ENCODE results near the gene C22orf39. TPM values are rescaled to one million over a fixed set of nuclear protein-coding genes. Genes with fewer than 3 reads are reported as not detected.

Gene C22orf39
- total and polyA plus RNA-seq, 4 donors, result 11.3 to 22.4 (median 13.5) TPM

DNA sequence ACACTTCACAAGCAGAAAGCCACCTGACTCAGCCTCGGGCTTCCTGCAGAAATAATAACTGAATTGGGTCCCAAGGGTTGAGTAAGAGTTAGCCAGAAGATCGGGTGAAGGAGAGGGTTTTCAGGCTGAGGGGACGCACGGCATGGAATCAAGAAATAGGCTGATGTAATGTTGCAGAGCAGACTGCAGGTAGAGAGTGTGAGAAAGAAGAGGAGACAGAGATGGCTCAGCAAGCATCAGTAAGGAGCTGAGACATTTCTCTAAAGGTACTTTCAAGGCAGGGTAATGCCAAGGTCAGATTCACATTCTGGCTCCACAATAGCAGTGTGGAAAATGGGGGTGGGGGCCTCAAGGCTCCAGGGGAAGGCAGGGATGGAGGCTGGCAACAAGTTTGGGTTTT is 34.6 kb downstream of the C22orf39 start:
- WGBS, result 91% methylated on average over 4 of the region's 4 CpGs
- TF ChIP-seq HNF4A (conservative IDR thresholded peaks at IDR 0.05), result no peak
- no peak for TF ChIP-seq HNF4G (IDR thresholded peaks at IDR 0.05)
- TF ChIP-seq FOXA1 (IDR thresholded peaks at IDR 0.05), result no peak
- no peak for TF ChIP-seq RXRA (IDR thresholded peaks at IDR 0.05)
- no peak for TF ChIP-seq GABPA (IDR thresholded peaks at IDR 0.05 in 1 of 2, conservative IDR thresholded peaks at IDR 0.05 in 1 of 2)
- no peak for TF ChIP-seq SP1 (IDR thresholded peaks at IDR 0.05)
- TF ChIP-seq FOXA2 (IDR thresholded peaks at IDR 0.05), result no peak
- no peak for TF ChIP-seq EGR1 (IDR thresholded peaks at IDR 0.05; ENCODE audit: low read depth in 2 of 2)
- TF ChIP-seq, protein P1, sequence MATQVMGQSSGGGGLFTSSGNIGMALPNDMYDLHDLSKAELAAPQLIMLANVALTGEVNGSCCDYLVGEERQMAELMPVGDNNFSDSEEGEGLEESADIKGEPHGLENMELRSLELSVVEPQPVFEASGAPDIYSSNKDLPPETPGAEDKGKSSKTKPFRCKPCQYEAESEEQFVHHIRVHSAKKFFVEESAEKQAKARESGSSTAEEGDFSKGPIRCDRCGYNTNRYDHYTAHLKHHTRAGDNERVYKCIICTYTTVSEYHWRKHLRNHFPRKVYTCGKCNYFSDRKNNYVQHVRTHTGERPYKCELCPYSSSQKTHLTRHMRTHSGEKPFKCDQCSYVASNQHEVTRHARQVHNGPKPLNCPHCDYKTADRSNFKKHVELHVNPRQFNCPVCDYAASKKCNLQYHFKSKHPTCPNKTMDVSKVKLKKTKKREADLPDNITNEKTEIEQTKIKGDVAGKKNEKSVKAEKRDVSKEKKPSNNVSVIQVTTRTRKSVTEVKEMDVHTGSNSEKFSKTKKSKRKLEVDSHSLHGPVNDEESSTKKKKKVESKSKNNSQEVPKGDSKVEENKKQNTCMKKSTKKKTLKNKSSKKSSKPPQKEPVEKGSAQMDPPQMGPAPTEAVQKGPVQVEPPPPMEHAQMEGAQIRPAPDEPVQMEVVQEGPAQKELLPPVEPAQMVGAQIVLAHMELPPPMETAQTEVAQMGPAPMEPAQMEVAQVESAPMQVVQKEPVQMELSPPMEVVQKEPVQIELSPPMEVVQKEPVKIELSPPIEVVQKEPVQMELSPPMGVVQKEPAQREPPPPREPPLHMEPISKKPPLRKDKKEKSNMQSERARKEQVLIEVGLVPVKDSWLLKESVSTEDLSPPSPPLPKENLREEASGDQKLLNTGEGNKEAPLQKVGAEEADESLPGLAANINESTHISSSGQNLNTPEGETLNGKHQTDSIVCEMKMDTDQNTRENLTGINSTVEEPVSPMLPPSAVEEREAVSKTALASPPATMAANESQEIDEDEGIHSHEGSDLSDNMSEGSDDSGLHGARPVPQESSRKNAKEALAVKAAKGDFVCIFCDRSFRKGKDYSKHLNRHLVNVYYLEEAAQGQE (IDR thresholded peaks at IDR 0.05), result no peak
- TF ChIP-seq YY1 (IDR thresholded peaks at IDR 0.05), result no peak
- no peak for TF ChIP-seq JUND (IDR thresholded peaks at IDR 0.05)
- TF ChIP-seq, protein P2, sequence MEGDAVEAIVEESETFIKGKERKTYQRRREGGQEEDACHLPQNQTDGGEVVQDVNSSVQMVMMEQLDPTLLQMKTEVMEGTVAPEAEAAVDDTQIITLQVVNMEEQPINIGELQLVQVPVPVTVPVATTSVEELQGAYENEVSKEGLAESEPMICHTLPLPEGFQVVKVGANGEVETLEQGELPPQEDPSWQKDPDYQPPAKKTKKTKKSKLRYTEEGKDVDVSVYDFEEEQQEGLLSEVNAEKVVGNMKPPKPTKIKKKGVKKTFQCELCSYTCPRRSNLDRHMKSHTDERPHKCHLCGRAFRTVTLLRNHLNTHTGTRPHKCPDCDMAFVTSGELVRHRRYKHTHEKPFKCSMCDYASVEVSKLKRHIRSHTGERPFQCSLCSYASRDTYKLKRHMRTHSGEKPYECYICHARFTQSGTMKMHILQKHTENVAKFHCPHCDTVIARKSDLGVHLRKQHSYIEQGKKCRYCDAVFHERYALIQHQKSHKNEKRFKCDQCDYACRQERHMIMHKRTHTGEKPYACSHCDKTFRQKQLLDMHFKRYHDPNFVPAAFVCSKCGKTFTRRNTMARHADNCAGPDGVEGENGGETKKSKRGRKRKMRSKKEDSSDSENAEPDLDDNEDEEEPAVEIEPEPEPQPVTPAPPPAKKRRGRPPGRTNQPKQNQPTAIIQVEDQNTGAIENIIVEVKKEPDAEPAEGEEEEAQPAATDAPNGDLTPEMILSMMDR (IDR thresholded peaks at IDR 0.05; ENCODE audit: low read depth, low read length, missing input control), result no peak
- no peak for TF ChIP-seq RAD21 (IDR thresholded peaks at IDR 0.05)
- TF ChIP-seq, protein P3, sequence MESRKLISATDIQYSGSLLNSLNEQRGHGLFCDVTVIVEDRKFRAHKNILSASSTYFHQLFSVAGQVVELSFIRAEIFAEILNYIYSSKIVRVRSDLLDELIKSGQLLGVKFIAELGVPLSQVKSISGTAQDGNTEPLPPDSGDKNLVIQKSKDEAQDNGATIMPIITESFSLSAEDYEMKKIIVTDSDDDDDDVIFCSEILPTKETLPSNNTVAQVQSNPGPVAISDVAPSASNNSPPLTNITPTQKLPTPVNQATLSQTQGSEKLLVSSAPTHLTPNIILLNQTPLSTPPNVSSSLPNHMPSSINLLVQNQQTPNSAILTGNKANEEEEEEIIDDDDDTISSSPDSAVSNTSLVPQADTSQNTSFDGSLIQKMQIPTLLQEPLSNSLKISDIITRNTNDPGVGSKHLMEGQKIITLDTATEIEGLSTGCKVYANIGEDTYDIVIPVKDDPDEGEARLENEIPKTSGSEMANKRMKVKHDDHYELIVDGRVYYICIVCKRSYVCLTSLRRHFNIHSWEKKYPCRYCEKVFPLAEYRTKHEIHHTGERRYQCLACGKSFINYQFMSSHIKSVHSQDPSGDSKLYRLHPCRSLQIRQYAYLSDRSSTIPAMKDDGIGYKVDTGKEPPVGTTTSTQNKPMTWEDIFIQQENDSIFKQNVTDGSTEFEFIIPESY (IDR thresholded peaks at IDR 0.05), result no peak
- TF ChIP-seq, protein P4, sequence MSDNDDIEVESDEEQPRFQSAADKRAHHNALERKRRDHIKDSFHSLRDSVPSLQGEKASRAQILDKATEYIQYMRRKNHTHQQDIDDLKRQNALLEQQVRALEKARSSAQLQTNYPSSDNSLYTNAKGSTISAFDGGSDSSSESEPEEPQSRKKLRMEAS (IDR thresholded peaks at IDR 0.05), result no peak
- TF ChIP-seq, protein P5, sequence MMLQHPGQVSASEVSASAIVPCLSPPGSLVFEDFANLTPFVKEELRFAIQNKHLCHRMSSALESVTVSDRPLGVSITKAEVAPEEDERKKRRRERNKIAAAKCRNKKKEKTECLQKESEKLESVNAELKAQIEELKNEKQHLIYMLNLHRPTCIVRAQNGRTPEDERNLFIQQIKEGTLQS (IDR thresholded peaks at IDR 0.05), result no peak
- TF ChIP-seq NR2F2 (IDR thresholded peaks at IDR 0.05), result no peak
- no peak for TF ChIP-seq TAF1 (conservative IDR thresholded peaks at IDR 0.05)

More for the DNA sequence above, 34.6 kb downstream of the C22orf39 start:
- H3K4me3 ChIP-seq (ENCODE audit: low read depth in 1 of 3, low read length in 3 of 3), result no peak overlapping the region
- DNase-seq (ENCODE audit: low spot score), result no peak
- H3K27me3 ChIP-seq (ENCODE audit: control insufficient read depth in 4 of 4, insufficient read depth in 4 of 4, low read length in 3 of 4), result no peaks in the 10 kb centered on the region
- peaks cover 6 to 20% (median 13%) of the 10 kb centered on the region in 4 donors for H3K36me3 ChIP-seq (ENCODE audit: control insufficient read depth in 4 of 4, insufficient read depth in 3 of 4, low read depth in 1 of 4, low read length in 3 of 4)
- peaks cover 0 to 2% (median 0%) of the 10 kb centered on the region in 4 donors for H3K4me1 ChIP-seq (ENCODE audit: control insufficient read depth in 4 of 4, insufficient read depth in 4 of 4, low read length in 3 of 4)
- H3K27ac ChIP-seq (ENCODE audit: low read depth in 1 of 2, low read length in 2 of 2), result no peak overlapping the region
- no peaks in the 10 kb centered on the region for H3K9me3 ChIP-seq (ENCODE audit: control insufficient read depth in 4 of 4, low read length in 3 of 4)
- no peak overlapping the region for H3K9ac ChIP-seq (ENCODE audit: low read depth in 1 of 2, low read length in 2 of 2)

All from liver (tissue), 9 donors.